Measurements from ENCODE around the gene HBE1. TPM values are rescaled to one million over a fixed set of nuclear protein-coding genes. Genes with fewer than 3 reads are reported as not detected.

HBE1 gene
- total and polyA plus RNA-seq, 9 of the 15 experiments (the other 6 are each of a cell fraction or from before 2014, with no cell fraction given) = 612 to 10,250 (median 2,181) TPM

DNA sequence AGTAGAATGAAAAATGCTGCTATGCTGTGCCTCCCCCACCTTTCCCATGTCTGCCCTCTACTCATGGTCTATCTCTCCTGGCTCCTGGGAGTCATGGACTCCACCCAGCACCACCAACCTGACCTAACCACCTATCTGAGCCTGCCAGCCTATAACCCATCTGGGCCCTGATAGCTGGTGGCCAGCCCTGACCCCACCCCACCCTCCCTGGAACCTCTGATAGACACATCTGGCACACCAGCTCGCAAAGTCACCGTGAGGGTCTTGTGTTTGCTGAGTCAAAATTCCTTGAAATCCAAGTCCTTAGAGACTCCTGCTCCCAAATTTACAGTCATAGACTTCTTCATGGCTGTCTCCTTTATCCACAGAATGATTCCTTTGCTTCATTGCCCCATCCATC lies 14.9 kb upstream of the HBE1 start (continued):
- TF ChIP-seq, protein P1, sequence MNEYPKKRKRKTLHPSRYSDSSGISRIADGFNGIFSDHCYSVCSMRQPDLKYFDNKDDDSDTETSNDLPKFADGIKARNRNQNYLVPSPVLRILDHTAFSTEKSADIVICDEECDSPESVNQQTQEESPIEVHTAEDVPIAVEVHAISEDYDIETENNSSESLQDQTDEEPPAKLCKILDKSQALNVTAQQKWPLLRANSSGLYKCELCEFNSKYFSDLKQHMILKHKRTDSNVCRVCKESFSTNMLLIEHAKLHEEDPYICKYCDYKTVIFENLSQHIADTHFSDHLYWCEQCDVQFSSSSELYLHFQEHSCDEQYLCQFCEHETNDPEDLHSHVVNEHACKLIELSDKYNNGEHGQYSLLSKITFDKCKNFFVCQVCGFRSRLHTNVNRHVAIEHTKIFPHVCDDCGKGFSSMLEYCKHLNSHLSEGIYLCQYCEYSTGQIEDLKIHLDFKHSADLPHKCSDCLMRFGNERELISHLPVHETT (CRISPR knock-in tag; conservative IDR thresholded peaks at IDR 0.05 in 1 of 2, IDR thresholded peaks at IDR 0.05 in 1 of 2) = peak in 1 of 2 experiments; percentile 33; a peak in 1 of 4 replicates
- TF ChIP-seq EGR1 (conservative IDR thresholded peaks at IDR 0.05) (0 out of 2 replicates have a peak, but pooled peaks have one; percentile 4), ZNF175 (CRISPR knock-in tag; IDR thresholded peaks at IDR 0.05; ENCODE audit: low read depth) (no peak), ZNF24 (IDR thresholded peaks at IDR 0.05) (no peak), SREBF2 (CRISPR knock-in tag; IDR thresholded peaks at IDR 0.05) (no peak), CCNT2 (IDR thresholded peaks at IDR 0.05; ENCODE audit: borderline replicate concordance, extremely low read depth, insufficient read length, low read depth, low read length) (peak; percentile 33), ZFP30 (CRISPR knock-in tag; IDR thresholded peaks at IDR 0.05; ENCODE audit: borderline replicate concordance) (no peak), MTA2 (IDR thresholded peaks at IDR 0.05; ENCODE audit: low read depth) (peak; percentile 74), TBP (optimal IDR thresholded peaks at IDR 0.05; ENCODE audit: low read depth, low read length) (no peak), ZNF354B (CRISPR knock-in tag; IDR thresholded peaks at IDR 0.05) (no peak), STAG1 (CRISPR knock-in tag; IDR thresholded peaks at IDR 0.05; ENCODE audit: borderline replicate concordance) (no peak), CTBP1 (IDR thresholded peaks at IDR 0.05; ENCODE audit: borderline replicate concordance) (no peak), ZFX (CRISPR knock-in tag; IDR thresholded peaks at IDR 0.05) (no peak), ZNF76 (CRISPR knock-in tag; IDR thresholded peaks at IDR 0.05; ENCODE audit: borderline replicate concordance) (no peak), ZNF140 (CRISPR knock-in tag; IDR thresholded peaks at IDR 0.05) (no peak), ZNF263 (CRISPR knock-in tag; IDR thresholded peaks at IDR 0.05; ENCODE audit: borderline replicate concordance) (no peak), JUNB (CRISPR knock-in tag; conservative IDR thresholded peaks at IDR 0.05) (no peak), PHB2 (IDR thresholded peaks at IDR 0.05; ENCODE audit: low read depth) (no peak; the same call in 1 of the 2 replicates), NRF1 (conservative IDR thresholded peaks at IDR 0.05 in 1 of 2, IDR thresholded peaks at IDR 0.05 in 1 of 2) (no peak), RFX5 (IDR thresholded peaks at IDR 0.05; ENCODE audit: low read depth, low read length) (no peak), ZNF274 (IDR thresholded peaks at IDR 0.05; ENCODE audit: borderline replicate concordance, low read depth, low read length) (no peak; the same call in 1 of the 2 replicates), NBN (IDR thresholded peaks at IDR 0.05; ENCODE audit: low read depth) (no peak), ZC3H8 (IDR thresholded peaks at IDR 0.05) (no peak)
- TF ChIP-seq, protein P2, sequence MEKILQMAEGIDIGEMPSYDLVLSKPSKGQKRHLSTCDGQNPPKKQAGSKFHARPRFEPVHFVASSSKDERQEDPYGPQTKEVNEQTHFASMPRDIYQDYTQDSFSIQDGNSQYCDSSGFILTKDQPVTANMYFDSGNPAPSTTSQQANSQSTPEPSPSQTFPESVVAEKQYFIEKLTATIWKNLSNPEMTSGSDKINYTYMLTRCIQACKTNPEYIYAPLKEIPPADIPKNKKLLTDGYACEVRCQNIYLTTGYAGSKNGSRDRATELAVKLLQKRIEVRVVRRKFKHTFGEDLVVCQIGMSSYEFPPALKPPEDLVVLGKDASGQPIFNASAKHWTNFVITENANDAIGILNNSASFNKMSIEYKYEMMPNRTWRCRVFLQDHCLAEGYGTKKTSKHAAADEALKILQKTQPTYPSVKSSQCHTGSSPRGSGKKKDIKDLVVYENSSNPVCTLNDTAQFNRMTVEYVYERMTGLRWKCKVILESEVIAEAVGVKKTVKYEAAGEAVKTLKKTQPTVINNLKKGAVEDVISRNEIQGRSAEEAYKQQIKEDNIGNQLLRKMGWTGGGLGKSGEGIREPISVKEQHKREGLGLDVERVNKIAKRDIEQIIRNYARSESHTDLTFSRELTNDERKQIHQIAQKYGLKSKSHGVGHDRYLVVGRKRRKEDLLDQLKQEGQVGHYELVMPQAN (IDR thresholded peaks at IDR 0.05; ENCODE audit: borderline replicate concordance) = no peak
- TF ChIP-seq, protein P3, sequence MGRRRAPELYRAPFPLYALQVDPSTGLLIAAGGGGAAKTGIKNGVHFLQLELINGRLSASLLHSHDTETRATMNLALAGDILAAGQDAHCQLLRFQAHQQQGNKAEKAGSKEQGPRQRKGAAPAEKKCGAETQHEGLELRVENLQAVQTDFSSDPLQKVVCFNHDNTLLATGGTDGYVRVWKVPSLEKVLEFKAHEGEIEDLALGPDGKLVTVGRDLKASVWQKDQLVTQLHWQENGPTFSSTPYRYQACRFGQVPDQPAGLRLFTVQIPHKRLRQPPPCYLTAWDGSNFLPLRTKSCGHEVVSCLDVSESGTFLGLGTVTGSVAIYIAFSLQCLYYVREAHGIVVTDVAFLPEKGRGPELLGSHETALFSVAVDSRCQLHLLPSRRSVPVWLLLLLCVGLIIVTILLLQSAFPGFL (CRISPR knock-in tag; IDR thresholded peaks at IDR 0.05) = no peak

All from K562 (cell line).